HG03095 (cell line): Measurements from ENCODE around the gene LGI4.

Experiments used
- ATAC-seq: cut with Tn5 transposase; IDR thresholded peaks from one replicate; pipeline ENCODE4 v1.9.1; 2021; ENCODE audit warnings: moderate library complexity; ENCODE audit not compliant: unreplicated experiment

Gene LGI4

DNA sequence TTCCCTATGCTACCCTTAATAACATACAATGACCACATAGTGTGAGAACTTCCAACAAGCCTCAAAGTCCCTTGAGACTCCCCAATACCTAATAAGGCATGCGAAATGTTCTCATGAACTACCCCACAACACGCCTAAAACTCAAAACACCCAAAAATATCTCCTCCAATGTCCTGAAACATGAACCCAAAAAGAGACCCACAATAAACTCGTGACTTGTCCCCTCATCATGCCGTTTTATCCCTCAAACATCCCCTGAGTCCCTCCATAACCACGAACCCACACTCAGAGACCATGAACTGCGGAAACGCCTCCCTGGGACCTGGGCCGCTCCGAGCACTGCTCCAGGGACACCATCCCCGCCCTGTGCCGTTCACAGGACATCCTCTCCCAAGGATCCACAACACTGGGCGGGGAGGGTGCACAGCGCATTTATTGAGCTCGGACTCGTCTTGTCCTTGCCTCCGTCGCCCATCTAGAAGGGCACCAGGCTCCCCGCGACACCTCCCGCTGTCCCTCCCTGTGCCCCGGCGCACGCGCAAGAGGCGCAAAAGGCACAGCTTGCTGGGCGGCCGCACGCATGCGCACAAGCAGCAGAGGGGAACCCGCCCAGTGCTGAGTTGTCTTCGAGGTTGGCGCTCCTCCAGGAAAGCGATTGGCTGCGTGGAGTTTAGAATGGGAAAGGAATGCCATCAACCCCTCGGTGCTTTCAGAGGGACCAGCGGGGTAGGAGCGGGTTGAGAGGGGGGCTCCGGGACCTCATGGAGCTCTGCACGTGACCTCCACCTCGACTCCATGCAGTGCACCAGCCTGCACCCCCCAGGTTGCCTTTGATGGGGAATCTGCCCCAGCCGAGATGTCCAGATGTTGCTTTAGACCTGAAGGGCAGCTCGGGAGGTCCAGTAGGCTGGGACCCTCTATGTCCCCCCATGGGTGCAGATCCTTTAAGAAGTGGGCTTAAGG lies 10.5 kb downstream of the LGI4 start:
- ATAC-seq = no peak

DNA sequence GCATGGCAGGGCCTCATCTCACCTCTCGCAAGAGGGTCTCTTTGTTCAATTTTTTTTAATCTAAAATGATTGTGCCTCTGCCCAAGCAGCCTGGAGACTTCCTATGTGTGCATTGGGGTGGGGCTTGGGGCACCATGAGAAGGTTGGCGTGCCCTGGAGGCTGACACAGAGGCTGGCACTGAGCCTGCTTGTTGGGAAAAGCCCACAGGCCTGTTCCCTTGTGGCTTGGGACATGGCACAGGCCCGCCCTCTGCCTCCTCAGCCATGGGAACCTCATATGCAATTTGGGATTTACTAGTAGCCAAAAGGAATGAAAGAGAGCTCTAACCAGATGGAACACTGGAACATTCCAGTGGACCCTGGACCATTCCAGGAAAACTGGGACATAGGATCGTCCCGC lies 11.3 kb downstream of the LGI4 start:
- no peak for ATAC-seq

DNA sequence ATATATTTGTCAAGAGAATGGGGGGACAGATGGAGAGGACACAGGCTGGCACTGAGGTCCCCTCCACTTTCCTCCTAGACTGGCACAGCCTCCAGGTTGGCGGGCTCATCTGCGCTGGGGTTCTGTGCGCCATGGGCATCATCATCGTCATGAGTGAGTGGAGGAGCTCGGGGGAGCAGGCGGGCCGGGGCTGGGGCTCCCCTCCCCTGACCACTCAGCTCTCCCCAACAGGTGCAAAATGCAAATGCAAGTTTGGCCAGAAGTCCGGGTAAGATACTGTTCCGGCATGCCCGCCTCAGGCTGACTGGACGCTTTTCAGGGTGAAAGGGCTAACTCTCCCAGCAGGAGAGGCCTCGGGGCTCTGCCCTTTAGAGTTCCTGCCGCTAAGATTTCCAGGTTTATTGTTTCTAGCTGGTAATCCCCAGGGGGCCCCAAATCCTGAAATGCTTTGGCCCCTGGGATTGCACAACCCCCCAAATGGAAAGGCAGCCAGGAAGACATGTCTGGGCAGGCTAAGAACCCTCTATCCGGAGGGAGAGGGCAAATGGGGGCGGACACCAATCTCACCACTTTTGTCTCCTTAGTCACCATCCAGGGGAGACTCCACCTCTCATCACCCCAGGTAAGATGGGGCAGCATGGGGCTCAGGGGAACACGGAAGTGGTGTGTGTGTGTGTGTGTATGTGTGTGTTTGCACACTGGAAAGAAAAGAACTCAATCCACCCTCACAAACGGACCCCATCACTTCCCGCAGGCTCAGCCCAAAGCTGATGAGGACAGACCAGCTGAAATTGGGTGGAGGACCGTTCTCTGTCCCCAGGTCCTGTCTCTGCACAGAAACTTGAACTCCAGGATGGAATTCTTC lies 11.9 kb downstream of the LGI4 start:
- no peak for ATAC-seq

DNA sequence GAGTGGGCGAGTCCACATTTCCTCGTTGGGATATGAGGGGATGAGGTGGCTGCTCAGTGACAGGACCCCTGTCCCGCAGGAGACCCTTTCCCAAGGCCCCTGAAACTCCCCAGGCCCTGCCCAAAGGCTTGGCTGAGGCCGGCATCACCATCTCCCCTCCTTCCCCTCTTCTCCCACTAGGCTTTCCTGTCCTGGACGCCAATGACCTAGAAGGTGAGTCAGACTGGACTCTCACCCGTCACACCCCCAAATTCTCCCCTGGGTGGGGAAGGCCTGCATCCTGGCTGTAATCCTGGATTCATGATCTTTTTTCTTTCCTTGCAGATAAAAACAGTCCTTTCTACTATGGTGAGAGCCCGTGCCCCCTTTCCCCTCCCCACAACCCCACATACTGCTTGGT lies 14.0 kb downstream of the LGI4 start:
- ATAC-seq = no peak

DNA sequence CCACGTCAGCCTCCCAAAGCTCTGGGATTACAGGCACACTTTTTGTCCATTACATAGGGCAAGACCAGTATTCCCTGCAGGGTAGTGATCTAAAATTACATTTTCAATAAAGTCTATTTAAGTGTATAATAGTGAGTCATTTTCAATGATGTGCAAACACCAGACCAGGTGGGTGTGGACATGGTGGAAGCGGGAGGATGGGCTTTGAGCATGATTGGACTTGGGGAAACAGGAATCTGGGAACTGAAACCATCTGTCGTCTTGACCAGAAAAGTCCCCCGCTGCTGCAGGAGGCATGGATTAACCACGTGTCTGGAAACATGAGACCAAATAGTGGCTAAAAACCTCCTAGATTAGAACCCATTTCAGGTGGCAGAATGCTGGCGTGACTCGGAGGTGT lies 14.4 kb downstream of the LGI4 start:
- no peak for ATAC-seq

DNA sequence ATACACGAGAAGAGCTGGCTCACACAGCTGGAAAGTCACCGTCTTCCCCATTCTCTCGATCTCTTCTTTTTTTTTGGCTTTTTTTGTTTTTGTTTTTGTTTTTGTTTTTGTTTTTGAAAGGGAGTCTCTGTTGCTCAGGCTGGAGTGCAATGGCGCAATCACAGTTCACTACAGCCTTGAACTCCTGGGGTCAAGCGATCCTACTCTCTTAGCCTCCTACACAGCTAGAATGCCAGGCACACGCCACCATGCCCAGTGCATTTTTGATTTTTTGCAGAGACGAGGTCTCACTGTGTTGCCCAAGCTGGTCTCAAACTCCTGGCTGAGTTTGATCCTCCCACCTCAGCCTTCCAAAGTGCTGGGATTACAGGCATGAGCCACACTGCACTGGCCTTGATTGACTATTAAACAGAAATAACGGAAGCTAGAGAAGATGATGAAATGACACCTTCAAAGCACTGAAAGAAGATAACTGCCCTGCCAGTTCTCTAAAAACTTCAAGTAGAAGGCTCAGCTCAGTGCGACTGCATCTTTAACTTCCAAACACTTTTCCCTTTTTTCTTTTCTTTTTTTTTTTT lies 15.2 kb downstream of the LGI4 start:
- no peak for ATAC-seq

DNA sequence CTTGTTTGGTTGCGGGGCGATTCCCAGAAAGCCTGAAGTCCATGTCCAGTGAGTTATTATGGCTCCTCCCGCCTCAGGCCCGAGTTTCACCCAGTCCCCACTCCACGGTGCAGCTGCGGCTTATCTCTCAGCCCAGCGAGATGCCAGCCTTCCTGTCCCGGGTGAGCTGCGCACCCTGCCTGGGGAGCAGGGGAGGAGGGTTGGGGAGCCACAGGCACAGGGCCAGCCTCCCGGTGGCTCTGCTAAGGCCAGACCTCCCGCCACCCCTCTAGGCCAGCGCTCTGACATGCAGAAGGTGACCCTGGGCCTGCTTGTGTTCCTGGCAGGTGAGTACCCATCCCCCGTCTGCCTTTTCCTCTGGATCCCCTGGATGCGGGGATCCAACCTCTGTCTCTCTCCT lies 15.8 kb downstream of the LGI4 start:
- ATAC-seq = no peak

DNA sequence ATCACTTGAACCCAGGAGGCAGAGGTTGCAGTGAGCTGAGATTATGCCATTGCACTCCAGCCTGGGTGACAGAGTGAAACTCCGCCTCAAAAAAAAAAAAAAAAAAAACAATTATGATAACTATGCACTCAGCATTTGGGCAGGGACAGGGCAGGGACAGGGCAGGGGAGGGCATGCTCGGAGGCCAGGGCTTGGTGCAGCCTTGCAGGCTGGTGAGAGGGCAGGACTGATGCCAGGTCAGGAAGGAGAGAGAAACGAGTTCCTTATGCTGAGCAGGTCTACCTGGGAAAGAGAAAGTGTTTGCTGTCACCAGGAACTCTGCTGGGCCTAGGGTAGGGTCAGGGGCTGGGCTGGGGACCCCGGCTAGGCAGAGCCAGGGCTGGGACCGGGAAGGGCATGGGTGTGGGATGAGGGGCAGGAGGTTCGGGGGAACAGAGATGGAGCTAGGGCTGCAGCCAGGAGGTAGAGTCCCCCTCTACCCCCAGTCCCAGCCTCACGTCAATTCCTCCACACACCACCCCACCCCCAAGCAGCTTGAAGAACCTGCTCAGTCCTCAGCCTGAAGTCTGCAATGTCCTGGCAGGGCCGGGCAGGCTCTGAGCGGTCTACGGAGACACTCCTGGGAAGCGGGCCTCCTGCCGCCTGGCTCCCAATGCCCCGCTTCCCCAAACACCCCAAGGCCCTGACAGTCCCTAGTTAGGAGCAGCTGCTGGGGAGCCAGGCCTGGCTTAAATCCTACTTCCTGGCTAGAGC lies 16.4 kb downstream of the LGI4 start:
- no peak for ATAC-seq

DNA sequence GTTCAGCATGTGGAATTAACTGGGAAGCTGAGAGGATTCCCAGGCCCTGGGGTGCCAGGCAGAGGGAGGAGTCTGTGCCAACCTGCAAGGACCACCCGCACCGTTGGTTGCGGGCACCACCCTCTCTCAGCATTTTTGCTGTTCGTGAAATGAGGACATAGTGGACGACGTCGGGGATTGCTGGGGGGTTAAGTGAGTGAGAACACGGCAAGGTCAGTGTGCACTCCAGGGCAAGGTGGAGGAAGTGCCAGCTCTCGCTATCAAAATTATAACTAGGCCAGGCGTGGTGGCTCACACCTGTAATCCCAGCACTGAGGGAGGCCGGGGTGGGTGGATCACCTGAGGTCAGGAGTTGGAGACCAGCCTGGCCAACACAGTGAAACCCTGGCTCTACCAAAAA lies 17.1 kb downstream of the LGI4 start:
- no peak for ATAC-seq

DNA sequence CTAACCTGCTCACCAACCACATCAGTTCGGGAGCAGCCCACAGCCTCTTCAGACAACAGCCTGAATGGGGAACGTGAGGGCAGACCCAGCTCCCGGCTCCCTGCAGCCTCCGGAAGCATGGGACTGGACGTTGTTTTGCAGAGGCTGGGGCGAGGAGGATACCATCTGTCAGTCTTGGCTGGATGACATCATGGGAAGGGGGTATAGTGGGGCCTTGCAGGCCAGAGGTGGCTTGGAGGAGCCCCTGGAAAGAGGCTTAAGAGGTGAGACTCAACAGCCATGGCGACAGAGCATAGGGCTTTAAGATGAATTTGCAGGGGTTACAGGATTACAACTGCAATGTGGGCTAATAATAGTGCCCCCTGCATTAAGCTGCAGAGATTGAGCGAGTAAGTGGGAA lies 17.7 kb downstream of the LGI4 start:
- no peak for ATAC-seq

DNA sequence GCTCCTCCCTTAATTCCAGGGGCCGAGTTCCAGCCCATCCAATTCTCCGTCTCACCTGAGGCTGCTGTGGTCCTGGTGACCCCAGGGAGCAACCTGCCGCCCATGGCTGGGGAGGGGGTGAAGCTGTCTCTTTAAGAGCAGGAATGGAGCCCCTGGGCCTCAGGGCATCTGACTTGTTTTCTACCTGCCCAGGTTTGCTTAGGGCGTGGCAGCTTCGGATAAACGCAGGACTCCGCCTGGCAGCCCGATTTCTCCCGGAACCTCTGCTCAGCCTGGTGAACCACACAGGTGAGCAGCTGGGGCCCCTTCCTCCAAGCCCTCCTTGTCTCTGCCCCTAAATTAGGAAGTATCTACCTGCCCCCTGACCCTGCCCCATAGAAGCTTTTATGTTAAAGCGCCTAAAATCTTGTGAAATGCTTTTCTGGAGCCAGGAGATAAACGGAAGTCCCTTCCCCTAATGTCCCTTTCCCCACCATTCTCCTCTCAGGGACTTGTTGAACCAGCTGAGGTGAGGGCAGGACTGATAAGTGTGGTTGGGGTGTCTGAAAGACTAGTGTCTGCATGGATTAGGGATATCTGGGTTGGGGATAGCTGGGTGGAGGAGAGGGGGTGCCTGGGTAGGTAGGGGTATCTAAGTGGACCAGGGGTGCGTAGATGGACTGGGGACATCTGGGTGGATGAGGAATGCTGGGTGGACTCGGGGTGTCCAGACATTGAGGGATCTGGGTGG lies 18.6 kb downstream of the LGI4 start:
- no peak for ATAC-seq

DNA sequence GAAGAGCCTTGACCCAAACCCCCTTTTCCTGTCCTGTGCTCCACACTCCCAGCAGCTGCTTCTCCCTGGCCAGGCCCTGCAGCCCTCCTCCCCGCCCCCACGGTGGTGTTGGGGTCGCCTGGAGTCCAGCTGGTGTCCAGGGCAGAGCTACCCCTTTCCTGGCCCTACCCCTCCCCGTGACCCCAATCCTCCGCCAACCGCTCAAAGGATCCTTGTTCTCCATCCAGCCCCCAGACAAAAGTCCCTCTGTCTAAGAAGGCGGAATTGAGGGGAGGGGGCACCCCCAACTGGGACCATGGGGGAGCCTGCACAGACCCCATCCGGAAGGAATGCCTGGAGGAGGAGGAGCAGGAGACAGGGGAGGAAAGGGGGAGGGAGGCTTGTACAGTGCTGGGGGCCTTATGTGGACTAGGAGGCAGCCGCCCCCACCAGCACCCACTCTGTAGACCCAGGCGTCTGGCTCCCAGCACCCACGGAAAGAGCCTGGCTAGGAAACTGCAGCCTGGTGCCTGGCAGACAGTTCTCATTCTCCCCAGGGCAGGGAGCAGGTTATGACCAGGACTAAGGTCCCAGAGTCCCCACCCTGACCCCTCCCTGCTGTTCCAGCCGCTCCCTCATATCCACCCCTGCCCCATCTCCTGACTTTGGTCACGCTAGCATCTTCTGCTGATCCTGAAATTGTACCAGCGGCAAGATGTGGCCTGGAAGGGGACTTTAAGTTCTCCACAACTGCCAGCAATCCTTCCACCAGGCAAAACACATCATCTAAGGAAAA lies 19.5 kb downstream of the LGI4 start, which contains the start of gene FXYD3:
FXYD3 (plus strand) TSS at position 647 of the 775 bp plus-strand sequence. CDS start 3,554 bp downstream, outside the sequence.
- no peak for ATAC-seq

DNA sequence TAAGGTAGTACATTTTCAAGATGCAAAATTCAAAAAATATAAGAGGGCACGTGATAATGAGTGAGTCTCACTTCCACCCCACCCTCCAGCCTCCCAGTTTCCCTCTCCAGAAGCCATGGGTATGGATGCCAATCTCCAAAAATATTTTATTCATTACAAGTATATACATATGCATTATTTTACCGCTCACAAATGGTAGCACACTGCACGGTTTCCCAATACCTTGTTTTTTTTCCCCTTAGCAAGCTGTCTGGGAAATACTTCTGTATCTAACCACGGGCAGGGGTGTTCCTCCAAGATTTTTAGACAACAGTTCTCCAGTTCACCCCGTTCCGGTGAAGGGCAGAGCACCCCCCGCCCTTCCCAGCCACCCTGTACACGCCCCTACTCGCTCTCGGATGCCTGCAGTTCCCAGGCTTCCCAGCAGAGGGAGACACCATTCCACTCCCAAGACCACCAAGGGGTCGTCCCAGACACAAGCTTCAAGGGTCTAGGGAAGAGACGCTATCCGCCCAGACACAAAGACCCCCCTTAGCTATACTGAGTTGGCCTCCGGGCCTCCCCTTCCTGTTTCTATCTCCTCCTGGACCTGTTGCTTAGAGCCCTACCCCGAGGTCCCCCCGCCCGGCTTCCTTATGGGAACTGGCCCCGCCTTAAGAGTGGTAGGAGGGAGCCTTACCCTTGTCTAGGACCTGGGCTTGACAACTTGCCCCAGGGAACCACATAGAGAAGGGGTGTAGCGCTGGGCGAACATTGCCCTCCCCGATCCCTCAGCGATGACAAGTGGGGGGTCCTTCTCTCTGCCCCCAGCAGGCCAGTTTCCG lies 20.3 kb downstream of the LGI4 start:
- no peak for ATAC-seq

DNA sequence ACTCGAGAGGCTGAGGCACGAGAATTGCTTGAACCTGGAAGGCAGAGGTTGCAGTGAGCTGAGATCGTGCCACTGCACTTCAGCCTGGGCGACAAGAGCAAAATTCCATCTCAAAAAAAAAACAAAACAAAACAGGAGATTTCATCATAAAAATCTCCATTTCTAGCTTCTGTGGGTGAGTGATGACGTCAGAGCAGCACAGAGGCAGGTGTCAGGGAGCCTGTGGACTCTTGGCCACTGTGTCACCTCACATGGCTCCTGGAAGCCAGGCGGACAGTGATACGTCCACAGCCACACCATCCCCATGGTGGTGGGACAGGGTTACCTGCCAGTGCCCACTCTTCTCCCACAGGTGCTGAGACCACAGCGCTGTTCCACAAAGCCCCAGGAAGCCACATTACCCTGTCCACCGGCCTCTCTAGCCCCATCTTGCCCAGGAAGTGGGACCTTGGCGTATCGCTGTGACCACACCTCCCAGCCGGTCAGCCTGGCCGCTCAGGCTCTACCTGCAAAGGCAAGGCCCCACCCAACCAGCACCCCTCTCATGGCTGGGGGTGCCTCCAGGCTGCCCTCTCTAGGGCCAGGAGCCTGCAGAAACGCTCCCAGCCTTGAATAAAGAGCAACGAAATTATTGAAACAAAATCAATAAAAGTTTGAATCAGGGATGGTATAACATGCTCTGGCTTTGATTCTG lies 21.7 kb downstream of the LGI4 start:
- ATAC-seq = no peak

DNA sequence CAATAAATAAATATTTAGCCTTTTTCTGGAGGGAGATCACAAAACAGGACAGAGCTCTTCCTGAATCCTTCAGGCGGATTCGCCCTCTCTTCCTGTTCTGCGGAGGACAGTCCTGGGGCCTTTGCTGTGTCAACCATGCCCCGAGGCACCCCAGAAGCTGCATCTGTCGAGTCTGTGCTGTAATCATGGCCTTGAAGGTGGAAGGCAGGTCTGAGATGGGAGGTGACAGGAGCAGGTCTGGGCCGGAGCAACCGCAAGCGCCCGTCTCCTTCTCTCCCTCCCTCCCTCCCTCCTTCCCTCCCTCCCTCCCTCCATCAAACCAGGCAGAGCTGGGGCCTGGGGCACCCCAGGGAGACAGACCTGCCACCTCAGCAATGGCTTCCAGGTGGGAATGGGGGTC lies 23.9 kb downstream of the LGI4 start:
- ATAC-seq = no peak

DNA sequence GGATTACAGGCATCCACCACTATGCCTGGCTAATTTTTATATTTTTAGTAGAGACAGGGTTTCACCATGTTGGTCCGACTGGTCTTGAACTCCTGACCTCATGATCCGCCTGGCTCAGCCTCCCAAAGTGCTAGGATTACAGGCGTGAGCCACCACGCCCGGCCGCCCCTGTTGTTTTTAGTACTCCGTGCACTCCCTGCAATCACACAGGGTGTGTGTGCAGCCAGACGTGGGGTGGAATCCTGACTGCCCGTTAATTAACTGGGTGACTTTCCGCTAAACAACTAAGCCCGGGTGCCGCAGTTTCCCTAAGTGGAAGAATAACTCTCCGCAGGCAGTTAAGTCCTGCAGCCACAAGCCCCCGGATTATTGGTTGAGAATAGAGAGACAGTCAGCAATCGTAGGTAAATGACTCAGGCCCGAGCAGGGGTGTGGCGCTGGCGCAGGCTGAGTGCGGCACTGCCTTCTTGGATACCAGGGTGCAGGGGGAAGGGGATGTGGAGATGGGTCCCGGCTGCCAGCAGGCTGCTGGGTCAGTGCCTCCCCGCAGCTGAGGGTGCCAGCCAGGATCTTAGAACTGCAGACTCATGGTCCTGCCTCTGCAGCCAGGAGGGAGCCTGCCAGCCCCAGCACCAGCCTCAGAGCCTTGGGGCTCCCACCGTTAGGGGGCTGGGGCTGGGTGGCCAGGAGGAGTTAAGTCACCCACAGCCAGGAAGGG lies 25.3 kb downstream of the LGI4 start:
- ATAC-seq = no peak

DNA sequence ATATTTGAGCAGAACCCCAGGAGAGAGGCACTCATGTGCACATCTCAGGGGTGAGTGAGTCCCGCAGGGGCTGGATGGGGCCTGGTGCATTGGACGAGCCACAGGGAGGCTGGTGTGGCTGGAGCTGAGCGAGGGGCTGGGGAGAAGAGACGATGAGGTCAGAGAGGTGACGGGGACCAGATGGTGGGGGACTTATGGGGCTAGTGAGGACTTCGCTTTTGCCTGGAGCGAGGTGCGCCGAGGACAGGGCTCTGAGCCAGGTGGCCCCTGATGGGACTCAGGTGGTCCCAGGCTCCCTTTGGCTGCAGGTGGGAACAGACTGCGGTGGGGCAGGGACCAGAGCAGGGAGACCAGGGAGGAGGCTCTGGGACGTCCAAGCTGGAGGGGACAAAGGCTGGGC lies 26.1 kb downstream of the LGI4 start:
- no peak for ATAC-seq
